DND-41 (cell line): ENCODE measurements around the gene LY6G6F.

Experiments used
- ATAC-seq: fragments of 200-7000 bp; cut with Tn5 transposase; 3 replicates; pipeline ENCODE4 v1.9.1; 2021; ENCODE audit warnings: low read depth; ENCODE audit not compliant: insufficient read depth
- DNase-seq: peaks from one replicate; pipeline ENCODE4 v3.0.0-alpha.2; 2020
- H2AFZ ChIP-seq: 2 replicates; pipeline ENCODE4 v1.6.0; 2012; ENCODE audit warnings: low read depth, low read length
- H3K27ac ChIP-seq: 2 replicates; pipeline ENCODE4 v1.5.1; 2012; ENCODE audit warnings: low read length, inconsistent platforms
- H3K27me3 ChIP-seq: fragments of 200-600 bp; sonication (generic); 2 replicates; pipeline ENCODE4 v1.6.0; 2012; ENCODE audit warnings: low read length, mild to moderate bottlenecking, inconsistent platforms; ENCODE audit not compliant: insufficient read depth, poor library complexity
- H3K36me3 ChIP-seq: 2 replicates; pipeline ENCODE4 v1.5.1; 2012; ENCODE audit warnings: low read length, inconsistent platforms; ENCODE audit not compliant: insufficient read depth
- H3K4me1 ChIP-seq: 2 replicates; pipeline ENCODE4 v1.5.1; 2012; ENCODE audit warnings: mild to moderate bottlenecking, low read length; ENCODE audit not compliant: insufficient read depth
- H3K4me2 ChIP-seq: 2 replicates; pipeline ENCODE4 v1.6.0; 2012; ENCODE audit warnings: mild to moderate bottlenecking, moderate library complexity, low read length, inconsistent platforms; ENCODE audit not compliant: insufficient read depth
- H3K4me3 ChIP-seq, 2 experiments: fragments of 200-600 bp in 1 of 2; shearing (Covaris generic) in 1 of 2; 2 replicates each; pipeline ENCODE4 v1.5.1; 2012 to 2016; ENCODE audit warnings: inconsistent platforms in 2 of 2, low read length in 2 of 2, mild to moderate bottlenecking in 2 of 2, low read depth in 1 of 2, moderate library complexity in 1 of 2
- H3K79me2 ChIP-seq: 2 replicates; pipeline ENCODE4 v1.6.0; 2012; ENCODE audit warnings: low read length, inconsistent platforms; ENCODE audit not compliant: insufficient read depth
- H3K9ac ChIP-seq: 2 replicates; pipeline ENCODE4 v1.6.0; 2012; ENCODE audit warnings: low read depth, mild to moderate bottlenecking, inconsistent platforms, low read length, moderate library complexity
- H3K9me3 ChIP-seq: 2 replicates; pipeline ENCODE4 v1.5.1; 2012; ENCODE audit warnings: low read length, moderate library complexity, mild to moderate bottlenecking, inconsistent platforms; ENCODE audit not compliant: insufficient read depth, severe bottlenecking
- H4K20me1 ChIP-seq: 2 replicates; pipeline ENCODE4 v1.6.0; 2012; ENCODE audit warnings: low read length; ENCODE audit not compliant: insufficient read depth
- EZH2 ChIP-seq: IDR thresholded peaks from 3 replicates; pipeline ENCODE4 v1.6.1; 2012; ENCODE audit warnings: borderline replicate concordance, low read depth, mild to moderate bottlenecking, moderate library complexity, low read length, inconsistent platforms; ENCODE audit not compliant: severe bottlenecking
- TF ChIP-seq, protein P1 (sequence below): IDR thresholded peaks from 2 replicates; pipeline ENCODE4 v1.5.1; 2012; ENCODE audit warnings: borderline replicate concordance, low read length, moderate library complexity, mild to moderate bottlenecking; ENCODE audit not compliant: poor library complexity, severe bottlenecking; ENCODE audit errors: extremely low read depth

LY6G6F gene

GRCh38 chr6:31729979-31730630 is 23.4 kb downstream of the LY6G6F start:
- peak overlapping the region; percentile 69 for H3K9ac ChIP-seq
- DNase-seq, result peak; percentile 79
- H3K27me3 ChIP-seq, result no peaks in the 10 kb centered on the region
- peaks cover 19% of the 10 kb centered on the region for H4K20me1 ChIP-seq
- peaks cover 35% of the 10 kb centered on the region for H3K4me1 ChIP-seq
- H2AFZ ChIP-seq, result peak overlapping the region; percentile 65
- no peak for TF ChIP-seq EZH2
- TF ChIP-seq, protein P1, sequence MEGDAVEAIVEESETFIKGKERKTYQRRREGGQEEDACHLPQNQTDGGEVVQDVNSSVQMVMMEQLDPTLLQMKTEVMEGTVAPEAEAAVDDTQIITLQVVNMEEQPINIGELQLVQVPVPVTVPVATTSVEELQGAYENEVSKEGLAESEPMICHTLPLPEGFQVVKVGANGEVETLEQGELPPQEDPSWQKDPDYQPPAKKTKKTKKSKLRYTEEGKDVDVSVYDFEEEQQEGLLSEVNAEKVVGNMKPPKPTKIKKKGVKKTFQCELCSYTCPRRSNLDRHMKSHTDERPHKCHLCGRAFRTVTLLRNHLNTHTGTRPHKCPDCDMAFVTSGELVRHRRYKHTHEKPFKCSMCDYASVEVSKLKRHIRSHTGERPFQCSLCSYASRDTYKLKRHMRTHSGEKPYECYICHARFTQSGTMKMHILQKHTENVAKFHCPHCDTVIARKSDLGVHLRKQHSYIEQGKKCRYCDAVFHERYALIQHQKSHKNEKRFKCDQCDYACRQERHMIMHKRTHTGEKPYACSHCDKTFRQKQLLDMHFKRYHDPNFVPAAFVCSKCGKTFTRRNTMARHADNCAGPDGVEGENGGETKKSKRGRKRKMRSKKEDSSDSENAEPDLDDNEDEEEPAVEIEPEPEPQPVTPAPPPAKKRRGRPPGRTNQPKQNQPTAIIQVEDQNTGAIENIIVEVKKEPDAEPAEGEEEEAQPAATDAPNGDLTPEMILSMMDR, result peak; percentile 9
- H3K4me2 ChIP-seq, result peak overlapping the region; percentile 92
- H3K9me3 ChIP-seq, result no peaks in the 10 kb centered on the region
- peaks cover 20% of the 10 kb centered on the region for H3K79me2 ChIP-seq
- ATAC-seq, result peak; percentile 74
- H3K36me3 ChIP-seq, result peaks cover 54% of the 10 kb centered on the region
- peak overlapping the region; percentile 65 for H3K27ac ChIP-seq
- peak overlapping the region; percentile 46 to 70; a peak in 3 of 4 replicates for H3K4me3 ChIP-seq

- Histone ChIP-seq H2AFZ (no peak overlapping the region), H4K20me1 (peaks cover 19% of the 10 kb centered on the region), H3K27ac (no peak overlapping the region), H3K9me3 (no peaks in the 10 kb centered on the region), H3K9ac (no peak overlapping the region), H3K4me2 (no peak overlapping the region), H3K4me3 (no peak overlapping the region), H3K4me1 (peaks cover 41% of the 10 kb centered on the region), H3K27me3 (no peaks in the 10 kb centered on the region), H3K79me2 (peaks cover 25% of the 10 kb centered on the region), H3K36me3 (peaks cover 54% of the 10 kb centered on the region)
- ATAC-seq, result no peak
- DNase-seq, result no peak
- TF ChIP-seq, protein P1, result no peak
- no peak for TF ChIP-seq EZH2
These were observed 24.0 kb downstream of the LY6G6F start for GRCh38 chr6:31730631-31731086.

DNA sequence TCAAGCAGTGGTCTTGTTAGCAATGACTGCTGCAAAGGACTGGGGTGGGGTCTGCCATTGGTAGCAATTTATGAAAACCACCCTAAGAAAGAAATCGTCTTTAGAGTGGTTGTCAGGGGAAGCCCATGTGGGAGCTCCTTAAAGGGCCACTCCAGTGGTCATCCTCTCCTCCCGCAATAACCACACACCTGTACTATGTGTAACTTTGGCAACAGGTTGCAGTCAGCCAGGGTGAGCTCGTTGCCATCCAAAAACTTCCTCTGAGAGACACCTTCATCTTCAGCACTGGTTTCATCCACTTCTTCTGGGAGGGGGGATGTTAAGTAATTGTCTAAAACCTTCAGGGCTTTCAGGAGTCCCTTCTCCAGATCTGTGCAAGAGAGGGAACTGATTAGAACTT is 25.4 kb downstream of the LY6G6F start:
- TF ChIP-seq, protein P1, result no peak
- TF ChIP-seq EZH2, result no peak
- Histone ChIP-seq H3K27me3 (no peaks in the 10 kb centered on the region), H3K36me3 (peaks cover 48% of the 10 kb centered on the region), H3K9ac (no peak overlapping the region), H4K20me1 (peaks cover 19% of the 10 kb centered on the region), H3K27ac (no peak overlapping the region), H3K4me1 (peaks cover 50% of the 10 kb centered on the region), H3K79me2 (peaks cover 39% of the 10 kb centered on the region), H3K4me3 (no peak overlapping the region), H3K9me3 (no peaks in the 10 kb centered on the region), H3K4me2 (no peak overlapping the region), H2AFZ (no peak overlapping the region)
- ATAC-seq (no peak), DNase-seq (no peak)
